Stimulated activated CD8-positive, alpha-beta memory T cell treated with anti-CD3 and anti-CD28 coated beads, Interleukin-4, amount 100 ng/mL, for 1 hour (primary cell): ENCODE measurements around the gene ING1.

ENCODE experiments used
- DNase-seq, 2 donors: peaks; one replicate each; pipeline ENCODE4 v3.0.0-alpha.2; 2020; ENCODE audit warnings: low read depth in 2 of 2, low spot score in 1 of 2

Gene ING1

GRCh38 chr13:110769097-110769496 is 55.6 kb downstream of the ING1 start:
- no peak for DNase-seq

- no peak for DNase-seq
Observed at GRCh38 chr13:110770678-110771077, 57.2 kb downstream of the ING1 start.

GRCh38 chr13:110771194-110771593 is 57.7 kb downstream of the ING1 start:
- no peak for DNase-seq

DNA sequence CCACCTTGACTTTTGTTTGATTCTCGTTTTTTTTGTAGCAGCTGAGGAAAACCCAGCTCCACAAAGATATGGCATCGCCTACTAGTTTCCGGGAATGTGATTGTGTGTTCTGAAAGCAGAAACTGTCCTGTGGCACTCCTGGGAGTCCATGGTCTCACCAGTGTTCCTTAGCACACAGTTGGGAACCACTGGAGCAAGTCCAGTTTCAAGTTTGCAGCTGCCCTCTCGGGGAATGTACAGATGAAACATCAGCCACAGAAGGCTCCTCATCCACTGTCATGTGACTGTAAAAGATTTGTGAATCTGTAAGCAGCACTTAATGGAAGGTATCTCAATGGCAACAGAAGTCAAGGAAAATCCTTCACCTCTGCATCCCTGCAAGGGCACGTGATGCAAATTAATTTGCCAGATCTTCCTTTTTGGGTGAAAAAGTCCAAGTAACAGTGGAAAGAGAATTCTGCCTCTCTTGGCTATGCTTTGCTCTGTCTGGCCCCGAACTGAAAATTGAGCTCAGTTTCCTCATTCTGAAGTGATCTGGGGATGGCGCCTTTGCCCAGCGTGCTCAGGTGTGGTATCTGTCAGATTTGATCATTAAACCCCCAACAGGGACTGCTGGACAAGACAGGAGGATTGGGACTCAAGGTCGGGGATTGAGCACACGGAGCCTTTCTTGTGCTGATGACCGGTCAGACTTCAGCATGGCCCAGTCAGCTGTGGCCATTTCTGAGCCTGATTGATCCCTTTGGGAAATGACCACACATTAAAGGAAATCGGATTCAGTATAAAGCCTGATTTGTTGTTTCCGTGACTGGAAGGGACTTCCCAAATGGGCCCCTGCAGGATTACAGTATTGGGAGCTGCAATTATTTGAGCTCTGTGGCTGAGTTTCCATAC is 58.8 kb downstream of the ING1 start:
- no peak for DNase-seq
